ENCODE data around the gene MCM7. TPM values are rescaled to one million over a fixed set of nuclear protein-coding genes. Genes with fewer than 3 reads are reported as not detected.

Gene MCM7
- total RNA-seq, 2 experiments from 2014 or later = 54.5 to 56.0 TPM

DNA sequence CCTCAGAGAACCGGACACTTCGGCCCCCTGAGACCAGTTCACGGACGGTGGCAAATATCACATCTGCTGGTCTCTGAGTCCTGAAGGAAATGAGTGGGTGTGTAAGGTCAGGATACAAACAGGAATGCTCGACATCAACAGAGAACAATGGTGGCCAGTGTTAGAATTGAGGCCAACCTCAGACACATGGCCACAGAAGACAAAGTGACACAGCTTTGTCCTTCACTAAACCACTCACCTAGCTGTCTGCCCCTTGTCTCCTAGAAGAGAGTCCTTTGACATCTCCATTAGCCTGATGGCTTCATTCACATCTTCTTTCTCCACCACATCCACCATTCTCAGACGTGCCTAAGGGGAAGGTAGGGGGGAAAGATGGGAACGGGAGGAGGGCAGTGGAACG is 8.1 kb downstream of the MCM7 start:
- H3K9me3 Mint-ChIP-seq = no peaks in the 10 kb centered on the region
- no peak overlapping the region for H3K4me3 Mint-ChIP-seq
- Histone ChIP-seq H3K36me3 (ENCODE audit: insufficient read depth, low read length) (peaks cover 77% of the 10 kb centered on the region), H3K4me3 (ENCODE audit: low read length) (no peak overlapping the region), H3K27me3 (ENCODE audit: control insufficient read depth in 1 of 2, insufficient read depth in 2 of 2, low read length in 2 of 2) (no peaks in the 10 kb centered on the region), H3K9me3 (ENCODE audit: control insufficient read depth in 1 of 2, insufficient read depth in 1 of 2, low read length in 2 of 2) (no peaks in the 10 kb centered on the region), H3K4me1 (ENCODE audit: insufficient read depth, low read length) (peaks cover 22% of the 10 kb centered on the region), H3K27ac (ENCODE audit: low read depth in 1 of 2, low read length in 2 of 2) (no peak overlapping the region)
- no peak for DNase-seq
- ATAC-seq (ENCODE audit: poor library complexity) = no peak
- H3K27me3 Mint-ChIP-seq = no peaks in the 10 kb centered on the region
- peaks cover 87% of the 10 kb centered on the region for H3K36me3 Mint-ChIP-seq (ENCODE audit: low read depth)
- ChIA-PET CTCF (no interaction called here), POLR2A (interaction anchor here (1.8 kb wide), 1 partner anchor 8 kb away, joined by 6 read pairs; the partner anchor contains the start of genes AP4M1 and MCM7)
- peaks cover 35% of the 10 kb centered on the region for H3K4me1 Mint-ChIP-seq (ENCODE audit: low read depth)
- no peak overlapping the region for H3K27ac Mint-ChIP-seq
- intact Hi-C loops (cut with DNase I, micrococcal nuclease) = no loop called here
- TF ChIP-seq, protein P1, sequence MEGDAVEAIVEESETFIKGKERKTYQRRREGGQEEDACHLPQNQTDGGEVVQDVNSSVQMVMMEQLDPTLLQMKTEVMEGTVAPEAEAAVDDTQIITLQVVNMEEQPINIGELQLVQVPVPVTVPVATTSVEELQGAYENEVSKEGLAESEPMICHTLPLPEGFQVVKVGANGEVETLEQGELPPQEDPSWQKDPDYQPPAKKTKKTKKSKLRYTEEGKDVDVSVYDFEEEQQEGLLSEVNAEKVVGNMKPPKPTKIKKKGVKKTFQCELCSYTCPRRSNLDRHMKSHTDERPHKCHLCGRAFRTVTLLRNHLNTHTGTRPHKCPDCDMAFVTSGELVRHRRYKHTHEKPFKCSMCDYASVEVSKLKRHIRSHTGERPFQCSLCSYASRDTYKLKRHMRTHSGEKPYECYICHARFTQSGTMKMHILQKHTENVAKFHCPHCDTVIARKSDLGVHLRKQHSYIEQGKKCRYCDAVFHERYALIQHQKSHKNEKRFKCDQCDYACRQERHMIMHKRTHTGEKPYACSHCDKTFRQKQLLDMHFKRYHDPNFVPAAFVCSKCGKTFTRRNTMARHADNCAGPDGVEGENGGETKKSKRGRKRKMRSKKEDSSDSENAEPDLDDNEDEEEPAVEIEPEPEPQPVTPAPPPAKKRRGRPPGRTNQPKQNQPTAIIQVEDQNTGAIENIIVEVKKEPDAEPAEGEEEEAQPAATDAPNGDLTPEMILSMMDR (IDR thresholded peaks at IDR 0.05) = no peak

DNA sequence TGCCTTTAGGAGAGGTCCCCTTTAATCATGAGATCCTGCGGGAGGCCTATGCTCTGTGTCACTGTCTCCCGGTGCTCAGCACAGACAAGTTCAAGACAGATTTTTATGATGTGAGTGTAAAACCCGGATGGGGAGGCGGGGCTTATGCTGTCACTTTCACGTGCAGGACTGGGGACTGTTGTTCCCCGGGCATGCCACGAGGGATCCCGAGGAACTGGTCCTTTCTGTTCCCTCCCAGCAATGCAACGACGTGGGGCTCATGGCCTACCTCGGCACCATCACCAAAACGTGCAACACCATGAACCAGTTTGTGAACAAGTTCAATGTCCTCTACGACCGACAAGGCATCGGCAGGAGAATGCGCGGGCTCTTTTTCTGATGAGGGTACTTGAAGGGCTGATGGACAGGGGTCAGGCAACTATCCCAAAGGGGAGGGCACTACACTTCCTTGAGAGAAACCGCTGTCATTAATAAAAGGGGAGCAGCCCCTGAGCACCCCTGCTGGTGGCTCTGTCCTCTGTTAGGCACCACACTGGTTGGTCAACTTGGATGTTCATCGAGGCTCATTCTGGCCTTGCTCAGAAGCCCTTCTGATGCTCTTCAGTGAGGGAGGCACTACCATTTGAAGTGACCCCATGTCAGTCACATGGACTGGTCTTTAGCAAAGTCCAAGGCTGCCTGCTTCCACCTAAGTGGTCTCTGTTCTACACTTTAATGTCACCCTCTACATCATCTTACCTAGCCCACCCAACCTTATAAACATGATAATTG is 9.6 kb downstream of the MCM7 start:
- Histone ChIP-seq H3K27me3 (ENCODE audit: control insufficient read depth in 1 of 2, insufficient read depth in 2 of 2, low read length in 2 of 2) (no peaks in the 10 kb centered on the region), H3K27ac (ENCODE audit: low read depth in 1 of 2, low read length in 2 of 2) (no peak overlapping the region), H3K4me3 (ENCODE audit: low read length) (no peak overlapping the region), H3K36me3 (ENCODE audit: insufficient read depth, low read length) (peaks cover 64% of the 10 kb centered on the region), H3K9me3 (ENCODE audit: control insufficient read depth in 1 of 2, insufficient read depth in 1 of 2, low read length in 2 of 2) (no peaks in the 10 kb centered on the region), H3K4me1 (ENCODE audit: insufficient read depth, low read length) (peaks cover 24% of the 10 kb centered on the region)
- ATAC-seq (ENCODE audit: poor library complexity) = no peak
- intact Hi-C loops (cut with DNase I, micrococcal nuclease) = no loop called here
- POLR2A ChIA-PET = interaction anchor here (1.8 kb wide), 1 partner anchor 9 kb away, joined by 6 read pairs; the partner anchor contains the start of genes AP4M1 and MCM7
- CTCF ChIA-PET = interaction anchor here (1.6 kb wide), 1 partner anchor 39 kb away, joined by 5 read pairs; no protein-coding TSS in a partner anchor
- Mint-ChIP-seq H3K27me3 (no peaks in the 10 kb centered on the region), H3K36me3 (ENCODE audit: low read depth) (peaks cover 73% of the 10 kb centered on the region), H3K27ac (peak overlapping the region; percentile 36), H3K9me3 (no peaks in the 10 kb centered on the region), H3K4me1 (ENCODE audit: low read depth) (peaks cover 25% of the 10 kb centered on the region), H3K4me3 (peak overlapping the region; percentile 66)
- TF ChIP-seq, protein P1 (IDR thresholded peaks at IDR 0.05) = no peak
- DNase-seq = no peak

DNA sequence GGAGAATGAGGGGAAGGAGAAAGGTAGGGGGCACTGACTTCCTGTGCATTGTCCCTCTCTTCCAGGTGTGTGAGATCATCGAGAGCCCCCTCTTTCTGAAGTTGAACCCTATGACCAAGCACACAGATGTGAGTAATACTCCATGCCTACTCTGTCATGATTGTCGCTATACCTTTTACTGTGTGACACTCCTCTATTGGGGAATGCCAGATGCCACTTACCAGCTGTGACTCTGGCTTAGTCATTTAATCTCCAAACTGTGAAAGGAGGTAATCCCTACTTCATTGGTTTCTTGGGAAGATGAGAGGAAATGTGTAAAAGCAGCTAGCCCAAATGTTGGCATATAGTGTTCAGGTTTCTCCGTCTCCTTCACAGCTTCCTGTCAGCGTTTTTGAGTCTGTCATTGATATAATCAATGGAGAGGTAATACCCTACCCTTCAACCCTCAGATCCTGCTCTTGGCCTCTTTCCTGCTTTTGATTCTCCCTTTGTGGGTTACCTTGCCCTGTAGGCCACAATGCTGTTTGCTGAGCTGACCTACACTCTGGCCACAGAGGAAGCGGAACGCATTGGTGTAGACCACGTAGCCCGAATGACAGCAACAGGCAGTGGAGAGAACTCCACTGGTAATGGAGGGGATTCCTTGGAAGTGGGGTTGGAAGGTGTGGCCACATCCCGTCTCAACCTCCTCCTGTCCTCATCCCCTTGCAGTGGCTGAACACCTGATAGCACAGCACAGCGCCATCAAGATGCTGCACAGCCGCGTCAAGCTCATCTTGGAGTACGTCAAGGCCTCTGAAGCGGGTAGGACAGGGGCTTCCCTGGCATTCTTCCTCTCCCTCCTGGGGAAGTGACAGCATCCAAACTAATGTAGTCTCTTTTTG is 10.4 kb downstream of the MCM7 start:
- H3K4me3 ChIP-seq (ENCODE audit: low read length) = no peak overlapping the region
- Mint-ChIP-seq H3K9me3 (no peaks in the 10 kb centered on the region), H3K4me3 (peak overlapping the region; percentile 90), H3K36me3 (ENCODE audit: low read depth) (peaks cover 64% of the 10 kb centered on the region), H3K27ac (peak overlapping the region; percentile 91), H3K27me3 (no peaks in the 10 kb centered on the region), H3K4me1 (ENCODE audit: low read depth) (peaks cover 25% of the 10 kb centered on the region)
- DNase-seq = no peak
- TF ChIP-seq, protein P1 (IDR thresholded peaks at IDR 0.05) = no peak
- intact Hi-C loops (cut with DNase I, micrococcal nuclease) = no loop called here
- ATAC-seq (ENCODE audit: poor library complexity) = no peak
- no peaks in the 10 kb centered on the region for H3K9me3 ChIP-seq (ENCODE audit: control insufficient read depth in 1 of 2, insufficient read depth in 1 of 2, low read length in 2 of 2)
- POLR2A ChIA-PET = interaction anchor here (1.1 to 3.7 kb wide), 2 partner anchors 10 to 36 kb away, joined by 3 to 46 read pairs; partner anchors contain the start of genes AP4M1, MBLAC1 and MCM7
- peaks cover 24% of the 10 kb centered on the region for H3K4me1 ChIP-seq (ENCODE audit: insufficient read depth, low read length)
- CTCF ChIA-PET = interaction anchor here (1.3 to 1.6 kb wide), 2 partner anchors 10 to 40 kb away, joined by 3 to 5 read pairs; no protein-coding TSS in a partner anchor
- no peaks in the 10 kb centered on the region for H3K27me3 ChIP-seq (ENCODE audit: control insufficient read depth in 1 of 2, insufficient read depth in 2 of 2, low read length in 2 of 2)
- no peak overlapping the region for H3K27ac ChIP-seq (ENCODE audit: low read depth in 1 of 2, low read length in 2 of 2)
- peaks cover 56% of the 10 kb centered on the region for H3K36me3 ChIP-seq (ENCODE audit: insufficient read depth, low read length)

Data from CD4-positive, alpha-beta T cell (primary cell).